ENCODE results near the gene NCAPH2.

DNA sequence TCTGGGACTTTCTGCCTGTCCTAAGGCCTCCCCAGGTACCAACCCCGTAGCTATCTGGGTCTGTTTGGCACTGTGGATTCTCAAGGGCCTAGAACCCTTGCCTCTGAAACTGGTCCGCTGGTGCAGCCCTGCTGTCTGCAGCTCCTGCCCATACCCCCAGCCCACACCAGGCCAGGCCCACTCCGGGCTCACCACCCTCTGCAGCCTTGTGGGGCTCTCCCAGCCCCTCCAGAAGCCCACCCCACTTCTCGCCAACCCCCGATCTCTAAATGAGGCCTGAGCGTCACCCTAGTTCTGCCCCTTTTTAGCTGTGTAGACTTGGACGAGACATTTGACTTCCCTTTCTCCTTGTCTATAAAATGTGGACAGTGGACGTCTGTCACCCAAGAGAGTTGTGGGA lies 42.4 kb downstream of the NCAPH2 start:
- TF ChIP-seq POLR2A (IDR thresholded peaks at IDR 0.05; ENCODE audit: low read length) (no peak), GATA1 (IDR thresholded peaks at IDR 0.05; ENCODE audit: low read depth, low read length) (no peak)

Data from erythroblast (primary cell).